Body of pancreas (tissue), 4 donors: ENCODE data around the gene ACP2.

ENCODE experiments used
- POLR2A ChIP-seq, 3 donors: fragments of 450-650 bp; IDR thresholded peaks; one replicate each; pipeline ENCODE4 v1.6.1; 2016; ENCODE audit warnings: antibody characterized with exemption in 3 of 3, mild to moderate bottlenecking in 2 of 3
- TF ChIP-seq, protein P1 (sequence below), 7 experiments: fragments of 450-650 bp in 4 of 7; fragments of 200-600 bp in 3 of 7; sonication (generic) in 3 of 7; IDR thresholded peaks; one replicate each; pipeline ENCODE4 v1.5.1; 2016 to 2019; ENCODE audit warnings: antibody characterized with exemption in 7 of 7

DNA sequence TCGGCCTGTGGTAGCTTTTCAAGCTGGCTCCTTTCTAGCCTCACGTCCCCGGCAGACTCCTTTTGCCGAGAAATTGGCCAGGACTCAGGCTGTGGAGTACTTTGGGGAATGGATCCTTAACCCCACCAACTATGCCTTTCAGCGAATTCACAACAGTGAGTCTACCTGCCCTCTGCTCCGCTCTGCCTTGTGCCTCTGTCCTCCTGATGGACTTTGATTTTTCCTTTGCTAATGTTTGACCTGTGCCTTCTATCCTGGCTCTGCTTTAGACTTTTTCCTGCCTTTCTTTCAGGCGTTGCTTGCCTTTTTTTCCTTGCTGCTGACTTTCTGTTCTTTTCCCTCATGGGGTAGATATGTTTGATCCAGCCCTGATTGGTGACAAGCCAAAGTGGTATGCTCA is 33.8 kb upstream of the ACP2 start:
- TF ChIP-seq, protein P1, sequence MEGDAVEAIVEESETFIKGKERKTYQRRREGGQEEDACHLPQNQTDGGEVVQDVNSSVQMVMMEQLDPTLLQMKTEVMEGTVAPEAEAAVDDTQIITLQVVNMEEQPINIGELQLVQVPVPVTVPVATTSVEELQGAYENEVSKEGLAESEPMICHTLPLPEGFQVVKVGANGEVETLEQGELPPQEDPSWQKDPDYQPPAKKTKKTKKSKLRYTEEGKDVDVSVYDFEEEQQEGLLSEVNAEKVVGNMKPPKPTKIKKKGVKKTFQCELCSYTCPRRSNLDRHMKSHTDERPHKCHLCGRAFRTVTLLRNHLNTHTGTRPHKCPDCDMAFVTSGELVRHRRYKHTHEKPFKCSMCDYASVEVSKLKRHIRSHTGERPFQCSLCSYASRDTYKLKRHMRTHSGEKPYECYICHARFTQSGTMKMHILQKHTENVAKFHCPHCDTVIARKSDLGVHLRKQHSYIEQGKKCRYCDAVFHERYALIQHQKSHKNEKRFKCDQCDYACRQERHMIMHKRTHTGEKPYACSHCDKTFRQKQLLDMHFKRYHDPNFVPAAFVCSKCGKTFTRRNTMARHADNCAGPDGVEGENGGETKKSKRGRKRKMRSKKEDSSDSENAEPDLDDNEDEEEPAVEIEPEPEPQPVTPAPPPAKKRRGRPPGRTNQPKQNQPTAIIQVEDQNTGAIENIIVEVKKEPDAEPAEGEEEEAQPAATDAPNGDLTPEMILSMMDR (IDR thresholded peaks at IDR 0.05) = no peak
- no peak for TF ChIP-seq POLR2A (IDR thresholded peaks at IDR 0.05)
